Peyer's patch (tissue), 4 donors: Measurements from ENCODE around the gene DNMBP. TPM values are rescaled to one million over a fixed set of nuclear protein-coding genes. Genes with fewer than 3 reads are reported as not detected.

ENCODE experiments used
- DNase-seq, 3 donors: peaks; one replicate each; pipeline ENCODE4 v3.0.0-alpha.2; 2017 to 2019
- H3K27ac ChIP-seq, 4 donors: fragments of 200-600 bp; sonication (generic); one replicate each; pipeline ENCODE4 v1.5.1; 2016 to 2019
- H3K27me3 ChIP-seq, 2 donors: fragments of 200-600 bp; sonication (generic); one replicate each; pipeline ENCODE4 v1.5.1; 2019
- H3K36me3 ChIP-seq, 3 donors: fragments of 200-600 bp; sonication (generic); one replicate each; pipeline ENCODE4 v1.5.1; 2016 to 2019
- H3K4me1 ChIP-seq, 4 donors: fragments of 200-600 bp; sonication (generic); one replicate each; pipeline ENCODE4 v1.5.1; 2016 to 2019
- H3K4me3 ChIP-seq, 4 donors: fragments of 200-600 bp; sonication (generic); 1 replicate in 3 of 4; 2 replicates in 1 of 4; pipeline ENCODE4 v1.5.1; 2016 to 2019; ENCODE audit warnings: mild to moderate bottlenecking in 1 of 4
- H3K9me3 ChIP-seq, 4 donors: fragments of 200-600 bp; sonication (generic); one replicate each; pipeline ENCODE4 v1.5.1; 2016 to 2019; ENCODE audit warnings: mild to moderate bottlenecking in 1 of 4
- CTCF ChIP-seq, 6 experiments: fragments of 450-650 bp in 4 of 6; fragments of 200-600 bp in 2 of 6; sonication (generic) in 1 of 6; IDR thresholded peaks; one replicate each; pipeline ENCODE4 v1.5.1; 2017 to 2019; ENCODE audit warnings: antibody characterized with exemption in 6 of 6, mild to moderate bottlenecking in 3 of 6, moderate library complexity in 1 of 6
- POLR2A ChIP-seq, 2 donors: fragments of 450-650 bp; IDR thresholded peaks; one replicate each; pipeline ENCODE4 v1.5.1; 2017; ENCODE audit warnings: antibody characterized with exemption in 2 of 2, mild to moderate bottlenecking in 2 of 2, moderate library complexity in 2 of 2
- total RNA-seq, 4 donors: library from RNA; depleted of rRNA; stranded (reverse); fragments of >200 nt; gene quantifications; one replicate each; pipeline ENCODE4 v1.1.0, GENCODE V29; 2016

Gene DNMBP
- total RNA-seq, 4 donors from 2014 or later: 53.6 to 96.0 (median 69.6) TPM

- H3K27ac ChIP-seq: peak overlapping the region in 3 of 4 donors; percentile 20 to 68 (median 26)
- H3K4me3 ChIP-seq: peak overlapping the region in 1 of 4 donors; percentile 20
- no peak for DNase-seq
- H3K36me3 ChIP-seq: peaks cover 0 to 4% (median 0%) of the 10 kb centered on the region in 3 donors
- no peaks in the 10 kb centered on the region for H3K9me3 ChIP-seq
- H3K4me1 ChIP-seq: peaks cover 0 to 67% (median 0%) of the 10 kb centered on the region in 4 donors
- TF ChIP-seq CTCF (IDR thresholded peaks at IDR 0.05) (no peak), POLR2A (IDR thresholded peaks at IDR 0.05) (no peak)
- no peaks in the 10 kb centered on the region for H3K27me3 ChIP-seq
Measured at GRCh38 chr10:99917963-99918825, 91.6 kb downstream of the DNMBP start.

- TF ChIP-seq POLR2A (IDR thresholded peaks at IDR 0.05): no peak
- no peak for TF ChIP-seq CTCF (IDR thresholded peaks at IDR 0.05)
- Histone ChIP-seq H3K4me1 (peaks cover 0 to 59% (median 0%) of the 10 kb centered on the region in 4 donors), H3K27ac (no peak overlapping the region), H3K36me3 (peaks cover 0 to 4% (median 0%) of the 10 kb centered on the region in 3 donors), H3K9me3 (no peaks in the 10 kb centered on the region), H3K27me3 (no peaks in the 10 kb centered on the region), H3K4me3 (no peak overlapping the region)
- no peak for DNase-seq
Measured at GRCh38 chr10:99916776-99917175, 93.0 kb downstream of the DNMBP start.

GRCh38 chr10:99915414-99915813, 94.3 kb downstream of the DNMBP start:
- H3K27me3 ChIP-seq: no peaks in the 10 kb centered on the region
- H3K27ac ChIP-seq: no peak overlapping the region
- H3K9me3 ChIP-seq: no peaks in the 10 kb centered on the region
- no peak for TF ChIP-seq POLR2A (IDR thresholded peaks at IDR 0.05)
- TF ChIP-seq CTCF (IDR thresholded peaks at IDR 0.05): no peak
- peaks cover 0 to 4% (median 0%) of the 10 kb centered on the region in 3 donors for H3K36me3 ChIP-seq
- no peak overlapping the region for H3K4me3 ChIP-seq
- H3K4me1 ChIP-seq: peaks cover 0 to 52% (median 0%) of the 10 kb centered on the region in 4 donors
- no peak for DNase-seq

GRCh38 chr10:99914236-99914635, 95.5 kb downstream of the DNMBP start:
- Histone ChIP-seq H3K27ac (peak overlapping the region in 1 of 4 donors; percentile 53), H3K9me3 (no peaks in the 10 kb centered on the region), H3K27me3 (no peaks in the 10 kb centered on the region), H3K4me3 (no peak overlapping the region), H3K4me1 (peaks cover 0 to 45% (median 0%) of the 10 kb centered on the region in 4 donors), H3K36me3 (peaks cover 0 to 4% (median 0%) of the 10 kb centered on the region in 3 donors)
- no peak for TF ChIP-seq CTCF (IDR thresholded peaks at IDR 0.05)
- TF ChIP-seq POLR2A (IDR thresholded peaks at IDR 0.05): no peak
- DNase-seq: no peak

- peak in 1 of 3 donors; percentile 58 for DNase-seq
- Histone ChIP-seq H3K4me3 (no peak overlapping the region), H3K4me1 (peaks cover 0 to 41% (median 0%) of the 10 kb centered on the region in 4 donors), H3K27ac (peak overlapping the region in 2 of 4 donors; percentile 35 to 53), H3K36me3 (peaks cover 0 to 8% (median 0%) of the 10 kb centered on the region in 3 donors), H3K27me3 (no peaks in the 10 kb centered on the region), H3K9me3 (no peaks in the 10 kb centered on the region)
- TF ChIP-seq CTCF (IDR thresholded peaks at IDR 0.05) (peak in 4 of 6 experiments; percentile 9 to 48 (median 28)), POLR2A (IDR thresholded peaks at IDR 0.05) (no peak)
Measured at GRCh38 chr10:99913831-99914235, 95.9 kb downstream of the DNMBP start.
